Effector CD8-positive, alpha-beta T cell (primary cell): ENCODE results near the gene C19orf47.

Source experiments
- DNase-seq: peaks from one replicate; lab custom pipeline; 2025; lab: John Stamatoyannopoulos, UW

Gene C19orf47

GRCh38 chr19:40315812-40316470 is 32.3 kb downstream of the C19orf47 start:
- DNase-seq = no peak

DNA sequence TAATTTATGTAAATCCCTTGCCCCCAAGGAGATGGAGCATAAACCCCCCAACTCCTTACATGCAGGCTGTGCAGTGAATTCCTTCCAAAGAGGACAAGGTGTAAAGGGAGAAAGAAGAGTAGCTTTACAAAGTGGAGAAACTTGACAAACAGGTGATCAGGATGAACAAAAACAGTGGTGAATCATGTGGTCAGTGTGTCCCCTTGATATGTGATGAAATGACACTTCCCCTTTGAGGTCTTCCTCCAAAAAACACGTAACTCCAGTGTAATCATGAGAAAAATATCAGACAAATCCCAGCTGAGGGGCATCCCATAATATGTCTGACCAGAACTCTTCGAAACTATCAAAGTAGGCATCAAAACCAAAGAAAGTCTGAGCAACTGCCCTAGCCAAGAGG is 33.5 kb downstream of the C19orf47 start:
- no peak for DNase-seq

GRCh38 chr19:40313229-40313983 is 34.8 kb downstream of the C19orf47 start:
- no peak for DNase-seq

- no peak for DNase-seq
These were observed 35.7 kb downstream of the C19orf47 start for GRCh38 chr19:40312533-40312932.

DNA sequence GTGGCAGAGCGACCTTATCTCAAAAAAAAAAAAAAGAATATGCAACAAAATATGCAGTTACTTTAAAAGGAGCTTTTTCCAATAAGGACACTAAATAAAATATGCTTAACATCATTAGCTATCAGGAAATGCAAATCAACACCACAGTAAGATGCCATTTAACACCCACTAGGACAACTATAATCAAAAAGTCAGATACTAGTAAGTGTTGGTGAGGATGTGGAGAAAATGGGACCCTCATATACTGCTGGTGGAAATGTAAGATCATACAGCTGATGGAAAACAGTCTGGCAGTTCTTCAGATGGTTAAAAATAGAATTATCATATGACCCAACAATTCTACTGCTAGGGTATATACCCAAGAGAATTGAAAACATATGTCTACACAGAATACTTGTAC is 38.5 kb downstream of the C19orf47 start:
- no peak for DNase-seq

DNA sequence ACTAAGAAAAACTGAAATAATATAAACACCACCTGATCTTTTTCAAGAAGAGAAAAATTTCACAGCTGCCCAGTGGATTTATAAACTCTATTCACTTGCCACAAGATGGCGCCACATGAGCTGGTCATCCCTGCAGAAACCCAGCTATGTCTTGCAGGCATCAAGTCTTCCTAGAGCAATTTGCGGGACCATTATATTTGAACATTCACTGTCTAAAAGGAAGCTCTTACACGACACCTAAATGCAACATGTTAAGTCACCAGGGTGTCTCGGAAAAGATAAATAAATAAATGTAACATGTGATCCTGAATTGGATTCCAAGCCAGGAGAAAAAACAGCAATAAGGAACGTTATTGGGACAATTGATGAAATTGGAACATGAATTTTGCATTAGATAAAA is 42.8 kb downstream of the C19orf47 start:
- DNase-seq = peak; percentile 48

- no peak for DNase-seq
These were observed 43.9 kb downstream of the C19orf47 start for GRCh38 chr19:40304306-40304705.

DNA sequence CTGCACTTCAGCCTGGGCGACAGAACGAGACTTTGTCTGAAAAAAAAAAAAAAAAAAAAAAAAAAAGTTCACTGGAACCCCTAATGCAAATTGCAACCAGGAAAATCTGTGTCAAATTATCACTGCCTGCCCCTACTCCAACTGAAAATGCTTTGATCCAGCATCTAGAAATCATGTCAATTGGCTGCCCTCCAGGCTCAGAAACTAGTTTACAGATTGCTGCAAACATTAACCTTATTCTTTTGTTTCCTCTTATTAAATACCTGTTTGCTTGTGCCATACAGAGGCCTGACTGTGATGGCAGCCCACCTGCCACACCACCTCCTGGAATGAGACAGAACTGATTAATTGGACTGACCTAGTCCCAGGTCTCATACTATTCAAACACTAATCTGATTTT is 44.4 kb downstream of the C19orf47 start:
- DNase-seq = no peak

GRCh38 chr19:40302224-40303011 is 45.8 kb downstream of the C19orf47 start:
- DNase-seq = no peak

- no peak for DNase-seq
These were observed 47.5 kb downstream of the C19orf47 start for GRCh38 chr19:40300668-40301067.

DNA sequence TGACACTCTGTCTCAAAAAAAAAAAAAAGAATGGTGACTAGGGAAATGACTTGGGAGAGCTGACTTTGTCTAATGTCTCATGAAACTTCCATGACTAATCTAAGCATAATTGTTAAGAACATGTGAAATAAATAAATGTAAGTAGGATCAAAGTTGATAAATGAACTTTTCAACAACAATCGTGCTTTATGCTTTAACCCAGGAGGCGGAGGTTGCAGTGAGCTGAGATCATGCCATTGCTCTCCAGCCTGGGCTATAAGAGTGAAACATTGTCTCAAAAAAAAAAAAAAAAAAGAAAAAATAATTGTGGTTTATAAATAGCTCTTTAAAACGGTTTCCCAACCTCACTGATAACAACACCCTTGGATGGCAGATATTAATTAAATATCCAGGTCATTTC is 50.2 kb downstream of the C19orf47 start:
- DNase-seq = no peak

GRCh38 chr19:40294560-40294959 is 53.6 kb downstream of the C19orf47 start:
- no peak for DNase-seq

GRCh38 chr19:40286971-40287421 is 61.2 kb downstream of the C19orf47 start:
- no peak for DNase-seq

- no peak for DNase-seq
These were observed 61.8 kb downstream of the C19orf47 start for GRCh38 chr19:40286235-40286970.

DNA sequence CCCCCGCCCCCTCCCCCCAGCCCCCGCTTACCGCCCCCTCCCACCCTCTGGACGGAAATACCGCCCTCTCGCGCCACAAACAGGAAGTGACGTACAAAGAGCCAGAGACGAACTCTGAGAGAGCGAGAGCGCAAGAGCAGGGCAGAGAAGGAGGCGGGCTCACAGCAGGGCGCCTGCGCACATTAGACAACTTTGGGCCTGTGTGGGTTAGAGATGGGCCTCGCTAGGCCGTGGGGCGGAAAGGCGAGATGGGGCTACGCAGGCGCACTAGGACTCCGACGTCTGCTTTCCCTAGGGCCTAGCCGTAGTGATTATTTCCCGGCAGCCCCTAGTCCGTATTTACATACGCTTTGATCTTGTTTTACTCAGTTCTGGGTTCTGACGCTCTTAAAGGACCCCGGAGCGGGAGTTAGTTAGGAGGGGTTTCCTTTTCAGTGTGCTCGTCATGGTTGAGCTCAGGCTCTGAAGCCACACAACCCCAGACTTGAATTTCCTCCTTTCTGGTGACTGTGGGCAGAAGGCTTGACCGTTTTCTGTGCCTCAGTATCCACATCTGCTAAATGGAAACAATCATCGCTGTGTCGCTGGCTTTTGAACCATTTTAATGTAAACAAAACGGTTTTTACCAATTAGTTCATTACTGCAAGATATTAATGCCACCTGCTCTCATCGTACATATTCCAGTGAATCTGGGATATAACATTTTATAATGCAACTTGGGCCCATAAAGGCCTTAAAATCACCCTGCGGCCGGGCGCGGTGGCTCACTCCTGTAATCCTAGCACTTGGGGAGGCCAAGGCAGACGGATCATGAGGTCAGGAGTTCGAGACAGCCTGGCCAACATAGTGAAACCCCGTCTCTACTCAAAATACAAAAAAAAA is 62.6 kb downstream of the C19orf47 start:
- peak; percentile 96 for DNase-seq

DNA sequence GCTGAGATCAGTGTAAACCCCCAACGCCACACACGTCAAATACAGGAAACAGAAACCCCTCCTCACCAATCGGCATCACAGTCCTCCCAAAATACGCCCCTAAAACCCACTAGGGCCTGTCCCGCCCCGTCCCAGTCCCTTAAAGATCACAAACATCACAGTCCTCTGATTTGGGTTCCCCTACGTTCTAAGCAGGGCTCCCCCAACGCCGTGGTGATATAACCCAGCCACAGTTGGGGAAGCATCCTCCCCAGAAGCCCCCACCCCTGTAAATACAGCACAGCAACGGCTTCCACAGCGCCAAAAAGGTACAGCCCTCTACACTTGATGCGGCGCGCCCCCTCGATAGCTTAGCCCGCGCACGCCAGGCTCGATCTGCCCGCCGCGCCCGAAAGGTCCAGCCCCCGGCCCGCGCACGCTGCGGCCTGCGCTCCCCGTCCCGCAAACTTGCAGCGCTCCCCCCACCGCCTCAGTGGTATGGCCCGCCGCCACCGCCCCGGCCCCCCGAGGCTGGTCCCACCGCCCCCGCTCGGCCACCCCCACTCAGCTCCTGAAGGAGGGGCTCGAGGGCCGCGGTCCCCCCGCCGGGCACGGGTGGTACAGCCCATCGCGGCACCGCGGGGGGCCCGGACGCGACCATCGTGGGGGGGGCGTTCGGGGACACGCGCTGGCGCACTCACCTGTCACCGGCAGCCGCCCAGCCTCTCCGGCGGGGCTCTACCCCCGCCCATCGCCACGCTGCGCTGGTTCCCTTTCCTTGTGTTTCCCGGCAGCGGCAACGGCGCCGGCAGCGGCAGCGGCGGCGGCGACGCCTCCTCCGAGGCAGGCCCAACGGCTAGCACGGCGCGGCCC is 63.5 kb downstream of the C19orf47 start, which contains the start of gene AKT2:
Gene AKT2, minus strand, starts transcription at position 845 of the 852 bp plus-strand sequence. CDS start 20,078 bp downstream, outside the sequence.
- DNase-seq = peak; percentile 88

DNA sequence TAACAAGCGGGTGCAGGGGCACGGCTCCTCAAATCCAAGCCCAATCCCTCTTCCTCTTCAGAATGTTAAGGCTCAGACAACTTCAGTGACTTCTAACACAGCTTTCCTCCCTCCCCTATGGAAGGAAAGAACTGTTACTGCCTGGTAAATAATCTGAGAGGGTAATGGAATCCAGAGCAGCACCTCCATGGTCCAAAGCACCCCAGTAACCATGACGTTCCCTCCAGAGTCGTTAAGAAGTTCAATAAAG is 64.0 kb downstream of the C19orf47 start:
- no peak for DNase-seq

DNA sequence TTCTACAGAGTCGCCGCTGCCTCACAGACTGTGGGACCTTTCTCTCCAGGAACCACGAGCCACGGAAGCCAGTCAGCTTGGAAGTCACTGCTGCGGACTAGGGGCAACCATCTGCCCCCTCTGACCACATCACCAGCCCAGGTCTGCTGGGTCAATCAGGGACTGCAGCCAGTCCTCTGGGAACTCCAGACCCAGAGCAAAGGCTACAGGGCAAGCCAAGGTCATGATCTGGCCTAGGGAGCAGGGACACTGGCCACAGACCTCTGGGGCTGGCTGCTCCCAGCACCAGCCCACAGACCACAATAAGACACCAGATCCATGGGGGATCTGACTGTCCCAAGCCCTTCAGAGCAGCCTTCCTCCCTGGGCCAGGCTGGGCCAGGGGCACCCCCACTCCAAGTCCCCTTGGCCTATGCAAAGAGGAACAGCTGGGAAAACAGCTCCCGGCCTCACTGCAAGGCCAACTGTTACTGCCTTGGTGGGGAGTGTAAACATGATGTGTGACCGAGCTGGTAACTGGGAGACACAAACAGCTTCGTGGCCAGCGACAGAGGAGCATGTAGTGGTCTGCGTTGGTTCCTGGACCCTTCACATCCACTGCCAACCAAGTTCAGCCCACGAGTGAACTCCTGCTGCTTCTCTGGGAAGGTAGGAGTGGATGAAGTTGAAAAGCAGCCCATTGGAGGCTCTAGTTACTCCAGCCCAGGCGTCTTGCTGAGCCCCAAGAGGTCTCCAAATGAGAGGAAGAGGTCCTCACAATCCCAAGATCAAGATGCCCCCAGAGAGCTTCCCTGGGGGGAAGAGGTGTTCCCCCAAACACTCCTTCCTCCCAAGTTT is 64.6 kb downstream of the C19orf47 start:
- no peak for DNase-seq

- DNase-seq = no peak
These were observed 65.3 kb downstream of the C19orf47 start for GRCh38 chr19:40282920-40283319.
